ENCODE results near the gene NINJ1. TPM values are rescaled to one million over a fixed set of nuclear protein-coding genes. Genes with fewer than 3 reads are reported as not detected.
A peak's percentile ranks its signal among the peaks of the same experiment; 100 is the strongest.

Gene NINJ1
- total and polyA plus RNA-seq, 2 of the 4 experiments (the other 2 are of a cell fraction), result 21.9 to 38.8 TPM

DNA sequence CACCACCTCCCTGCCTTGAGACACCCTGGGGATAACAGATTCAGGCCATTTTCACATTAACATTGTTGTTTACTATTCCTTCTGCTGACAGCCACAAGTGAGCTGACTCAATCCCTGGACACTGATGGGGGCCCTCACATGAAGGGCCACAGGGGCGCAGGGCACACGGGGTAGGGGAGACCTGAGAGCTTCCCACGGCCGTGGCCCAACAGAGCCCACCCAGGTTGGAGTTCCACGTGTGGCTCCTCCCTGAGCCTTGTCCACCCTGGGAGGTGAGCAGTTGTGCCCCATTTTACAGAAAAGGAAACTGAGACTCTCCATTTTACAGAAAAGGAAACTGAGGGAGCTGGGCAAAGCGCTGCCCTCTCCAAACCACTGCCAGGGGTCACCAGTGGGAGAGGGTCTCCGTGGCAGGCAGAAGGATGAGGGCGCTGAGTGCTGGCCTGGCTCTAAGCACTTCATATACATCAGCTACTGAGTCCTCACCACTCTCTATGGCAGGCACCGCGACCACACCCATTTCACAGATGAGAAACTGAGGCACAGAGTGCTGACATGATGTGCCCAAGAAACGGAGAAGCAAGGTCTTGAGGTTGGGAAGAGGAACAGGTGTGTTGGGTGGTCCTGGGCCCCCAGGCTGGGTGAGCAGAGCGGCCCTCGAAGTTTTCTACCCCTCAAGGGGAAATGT is 2.3 kb downstream of the NINJ1 start:
- Histone ChIP-seq H4K5ac (ENCODE audit: low read depth, low read length) (peak overlapping the region; percentile 51), H3K79me1 (ENCODE audit: low read depth in 1 of 2, low read length in 2 of 2) (peaks cover 24 to 61% of the 10 kb centered on the region in 2 experiments), H3K4me2 (ENCODE audit: low read depth, low read length) (peak overlapping the region; percentile 1; the same call in 1 of the 2 replicates), H2BK15ac (ENCODE audit: low read depth, low read length) (no peak overlapping the region; the same call in 2 of the 3 replicates), H3K4me3 (ENCODE audit: insufficient read depth, low read depth, low read length) (no peak overlapping the region), H3K9ac (ENCODE audit: low read depth, low read length) (no peak overlapping the region), H4K91ac (ENCODE audit: insufficient read depth, low read depth, low read length) (peak overlapping the region; percentile 88), H3K4me1 (ENCODE audit: control insufficient read depth, insufficient read depth, low read length) (peaks cover 42% of the 10 kb centered on the region), H2AFZ (replicated peaks; ENCODE audit: low read length, poor library complexity) (no peak overlapping the region), H2AK9ac (replicated peaks; ENCODE audit: low read depth, low read length, poor library complexity) (peak overlapping the region; percentile 23), H2AK5ac (ENCODE audit: low read depth, low read length) (peak overlapping the region; percentile 93), H3K27ac (ENCODE audit: insufficient read depth, low read length) (no peak overlapping the region), H3K9me3 (ENCODE audit: control insufficient read depth, insufficient read depth, low read length) (no peaks in the 10 kb centered on the region), H4K8ac (ENCODE audit: low read depth in 2 of 2, low read length in 2 of 2) (peak overlapping the region; percentile 36 to 62; a peak in 2 of 4 replicates), H2BK5ac (ENCODE audit: low read depth, low read length, poor library complexity, severe bottlenecking) (no peak overlapping the region), H3K14ac (replicated peaks; ENCODE audit: low read depth, low read length) (peak overlapping the region; percentile 42; the same call in 1 of the 2 replicates), H3K56ac (ENCODE audit: extremely low read depth, insufficient read depth, low read length) (no peak overlapping the region), H3K18ac (ENCODE audit: low read depth, low read length) (no peak overlapping the region; the same call in 1 of the 2 replicates), H4K20me1 (ENCODE audit: insufficient read depth, low read length) (peaks cover 23% of the 10 kb centered on the region), H3K27me3 (ENCODE audit: control insufficient read depth, insufficient read depth, low read length) (no peaks in the 10 kb centered on the region), H2BK120ac (ENCODE audit: low read depth, low read length) (peak overlapping the region; percentile 74; the same call in 1 of the 2 replicates), H3K36me3 (ENCODE audit: control insufficient read depth, insufficient read depth, low read length) (no peaks in the 10 kb centered on the region), H3K9me1 (ENCODE audit: insufficient read depth, low read length) (peaks cover 15% of the 10 kb centered on the region; the same call in 1 of the 2 replicates), H3K4ac (ENCODE audit: low read depth, low read length) (peak overlapping the region; percentile 90), H3K23ac (ENCODE audit: low read depth, low read length) (no peak overlapping the region), H2BK20ac (ENCODE audit: low read depth, low read length) (peak overlapping the region; percentile 33; the same call in 1 of the 2 replicates)
- in situ Hi-C loops (cut with MboI; ENCODE audit: low sequenced_read_pairs) (no loop called here), dilution Hi-C loops (cut with HindIII; ENCODE audit: low sequenced_read_pairs, unreplicated experiment) (no loop called here), intact Hi-C loops (cut with micrococcal nuclease) (loop anchor here (10.0 kb wide), 1 partner anchor 323 kb away; the partner anchor contains the start of genes FAM120A and FAM120AOS)
- no CpG with 5 or more reads among the region's 13 CpGs for WGBS, 2 experiments (ENCODE audit: extremely low coverage in 2 of 2, insufficient read length in 1 of 2)
- TF ChIP-seq SMC3 (IDR thresholded peaks at IDR 0.05; ENCODE audit: low read depth, low read length) (no peak), RFX5 (IDR thresholded peaks at IDR 0.05; ENCODE audit: low read depth, low read length) (no peak), CHD1 (IDR thresholded peaks at IDR 0.05; ENCODE audit: low read depth, low read length) (no peak), BHLHE40 (IDR thresholded peaks at IDR 0.05; ENCODE audit: low read depth, low read length) (no peak), MAZ (IDR thresholded peaks at IDR 0.05; ENCODE audit: borderline replicate concordance, low read depth, low read length) (no peak), POLR2A (IDR thresholded peaks at IDR 0.05; ENCODE audit: low read depth, low read length) (no peak), NFE2L2 (IDR thresholded peaks at IDR 0.05; ENCODE audit: low read depth, low read length) (no peak), RAD21 (IDR thresholded peaks at IDR 0.05; ENCODE audit: low read length) (no peak), MXI1 (IDR thresholded peaks at IDR 0.05; ENCODE audit: borderline replicate concordance, low read depth, low read length) (no peak), CEBPB (IDR thresholded peaks at IDR 0.05; ENCODE audit: low read depth, low read length) (no peak), RCOR1 (IDR thresholded peaks at IDR 0.05; ENCODE audit: insufficient replicate concordance, low read length) (no peak), FOS (IDR thresholded peaks at IDR 0.05; ENCODE audit: low read depth, low read length) (no peak)
- TF ChIP-seq, protein P1, sequence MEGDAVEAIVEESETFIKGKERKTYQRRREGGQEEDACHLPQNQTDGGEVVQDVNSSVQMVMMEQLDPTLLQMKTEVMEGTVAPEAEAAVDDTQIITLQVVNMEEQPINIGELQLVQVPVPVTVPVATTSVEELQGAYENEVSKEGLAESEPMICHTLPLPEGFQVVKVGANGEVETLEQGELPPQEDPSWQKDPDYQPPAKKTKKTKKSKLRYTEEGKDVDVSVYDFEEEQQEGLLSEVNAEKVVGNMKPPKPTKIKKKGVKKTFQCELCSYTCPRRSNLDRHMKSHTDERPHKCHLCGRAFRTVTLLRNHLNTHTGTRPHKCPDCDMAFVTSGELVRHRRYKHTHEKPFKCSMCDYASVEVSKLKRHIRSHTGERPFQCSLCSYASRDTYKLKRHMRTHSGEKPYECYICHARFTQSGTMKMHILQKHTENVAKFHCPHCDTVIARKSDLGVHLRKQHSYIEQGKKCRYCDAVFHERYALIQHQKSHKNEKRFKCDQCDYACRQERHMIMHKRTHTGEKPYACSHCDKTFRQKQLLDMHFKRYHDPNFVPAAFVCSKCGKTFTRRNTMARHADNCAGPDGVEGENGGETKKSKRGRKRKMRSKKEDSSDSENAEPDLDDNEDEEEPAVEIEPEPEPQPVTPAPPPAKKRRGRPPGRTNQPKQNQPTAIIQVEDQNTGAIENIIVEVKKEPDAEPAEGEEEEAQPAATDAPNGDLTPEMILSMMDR (conservative IDR thresholded peaks at IDR 0.05; ENCODE audit: low read depth, low read length), result no peak
- CTCF ChIA-PET, result interaction anchor here (0.7 kb wide), 1 partner anchor 314 kb away, joined by 3 read pairs; no protein-coding TSS in a partner anchor
- POLR2A ChIA-PET (ENCODE audit: unreplicated experiment), result interaction anchor here (0.6 kb wide), 1 partner anchor 13 kb away, joined by 4 read pairs; no protein-coding TSS in a partner anchor
- no TSS peak for BruUV-seq (replicated peaks)
- no peak for DNase-seq
- ATAC-seq (ENCODE audit: low read depth), result no peak
